GM18520 (cell line): Measurements from ENCODE around the gene CEP68.

ENCODE experiments used
- ATAC-seq: cut with Tn5 transposase; IDR thresholded peaks from one replicate; pipeline ENCODE4 v1.9.1; 2021; ENCODE audit not compliant: unreplicated experiment

Gene CEP68

DNA sequence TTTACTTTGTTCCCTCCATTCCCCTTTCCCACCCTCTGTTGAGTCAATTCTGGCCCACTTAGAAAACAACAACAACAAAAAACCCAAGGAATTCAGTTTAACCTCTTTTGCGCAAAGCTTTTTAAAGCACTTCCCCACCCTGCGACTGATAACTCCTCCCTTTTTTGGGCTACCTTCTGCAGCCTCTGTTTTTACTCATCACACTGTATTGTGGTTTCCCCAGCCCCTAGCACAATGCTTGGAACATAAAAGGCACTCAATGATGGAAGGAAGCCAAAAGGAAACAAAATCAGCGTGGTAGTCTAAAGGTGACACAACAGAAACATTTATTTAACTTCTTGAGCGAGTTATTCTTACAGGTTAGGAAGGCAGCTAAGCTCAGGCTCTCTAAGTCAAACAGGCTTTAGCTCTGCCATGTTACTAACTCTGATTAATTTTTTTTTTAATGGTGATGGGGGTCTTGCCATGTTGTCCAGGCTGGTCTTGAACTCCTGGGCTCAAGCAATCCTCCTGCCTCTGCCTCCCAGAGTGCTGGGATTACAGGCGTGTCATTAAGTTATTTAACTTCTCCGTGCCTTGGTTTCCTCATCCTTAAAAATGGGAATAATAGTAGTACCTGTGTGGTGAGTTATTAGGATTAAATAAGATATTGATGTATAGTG is 1.3 kb downstream of the CEP68 start:
- no peak for ATAC-seq

DNA sequence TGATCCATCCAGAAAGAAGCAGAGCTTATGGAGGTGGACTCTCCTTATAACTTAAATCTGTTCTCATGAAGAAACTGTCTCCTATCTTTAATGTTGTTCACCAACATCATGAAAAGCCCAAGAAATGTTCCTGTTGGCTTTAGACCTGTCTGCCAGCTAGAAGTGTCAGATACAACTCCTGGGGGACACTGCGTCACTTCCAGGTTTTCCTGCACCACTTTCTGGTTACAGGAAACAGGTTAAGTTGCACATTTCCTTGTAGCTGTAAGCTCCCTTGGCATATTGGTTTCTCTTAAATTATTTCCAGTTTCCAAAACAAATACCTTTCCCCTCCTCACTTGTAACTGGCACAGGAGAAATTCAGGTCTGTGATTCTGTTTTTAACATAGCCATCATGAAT is 2.9 kb downstream of the CEP68 start:
- ATAC-seq, result no peak

DNA sequence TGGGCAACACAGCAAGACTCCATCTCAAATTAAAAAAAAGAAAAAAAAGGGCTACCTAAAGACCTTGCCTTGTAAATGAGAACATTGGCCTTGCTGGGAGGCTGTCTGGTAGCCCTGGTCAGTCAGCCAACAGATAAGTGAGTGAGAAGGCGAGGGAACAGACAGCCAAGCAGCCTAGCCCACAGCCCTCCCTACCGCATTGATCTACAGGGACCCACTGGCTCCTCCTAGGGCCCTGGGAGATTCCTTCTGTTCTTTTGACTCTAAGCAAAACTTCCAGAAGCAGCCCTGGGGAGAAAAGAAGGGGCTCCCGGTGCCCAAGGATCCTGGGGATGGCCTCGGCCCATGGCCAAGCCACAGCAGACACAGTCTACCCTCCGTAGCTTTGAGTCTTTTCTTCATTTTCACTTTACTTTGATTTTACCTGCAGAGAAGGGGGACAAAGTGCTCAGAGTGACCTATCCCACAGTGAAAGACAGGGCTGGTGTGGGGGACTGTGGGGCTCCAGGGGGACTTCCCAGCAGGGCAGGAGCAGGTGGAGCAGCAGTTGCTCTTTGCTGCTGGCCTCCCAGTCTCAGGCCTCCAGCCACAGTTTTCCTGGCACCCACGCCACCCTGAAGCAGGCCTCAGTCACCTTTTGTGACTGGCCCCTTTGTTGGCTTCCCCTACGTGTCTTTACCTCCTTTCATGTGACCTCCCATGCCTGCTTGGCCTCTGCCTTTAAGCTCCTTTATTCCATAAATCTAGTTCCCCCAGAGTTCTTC is 5.1 kb downstream of the CEP68 start:
- ATAC-seq, result no peak

DNA sequence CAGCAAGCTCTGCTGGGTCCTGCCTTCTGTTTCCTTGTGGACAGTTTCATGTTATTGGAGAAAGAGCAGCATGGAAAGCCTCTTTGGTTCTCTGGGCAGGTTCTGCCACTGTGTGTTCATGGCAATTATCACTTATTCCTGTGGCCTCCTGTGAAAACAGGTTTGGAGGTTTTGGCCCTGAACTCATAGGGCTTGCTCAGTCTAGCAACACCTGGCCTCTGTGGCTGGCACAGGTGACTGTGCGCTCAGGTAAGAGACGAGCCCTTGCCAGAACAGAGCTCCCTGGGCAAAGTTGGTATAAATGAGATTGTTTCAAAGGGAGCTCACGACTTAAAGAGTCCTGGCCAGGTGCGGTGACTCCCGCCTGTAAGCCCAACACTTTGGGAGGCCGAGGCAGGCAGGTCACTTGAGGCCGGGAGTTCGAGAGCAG is 5.7 kb downstream of the CEP68 start:
- no peak for ATAC-seq

DNA sequence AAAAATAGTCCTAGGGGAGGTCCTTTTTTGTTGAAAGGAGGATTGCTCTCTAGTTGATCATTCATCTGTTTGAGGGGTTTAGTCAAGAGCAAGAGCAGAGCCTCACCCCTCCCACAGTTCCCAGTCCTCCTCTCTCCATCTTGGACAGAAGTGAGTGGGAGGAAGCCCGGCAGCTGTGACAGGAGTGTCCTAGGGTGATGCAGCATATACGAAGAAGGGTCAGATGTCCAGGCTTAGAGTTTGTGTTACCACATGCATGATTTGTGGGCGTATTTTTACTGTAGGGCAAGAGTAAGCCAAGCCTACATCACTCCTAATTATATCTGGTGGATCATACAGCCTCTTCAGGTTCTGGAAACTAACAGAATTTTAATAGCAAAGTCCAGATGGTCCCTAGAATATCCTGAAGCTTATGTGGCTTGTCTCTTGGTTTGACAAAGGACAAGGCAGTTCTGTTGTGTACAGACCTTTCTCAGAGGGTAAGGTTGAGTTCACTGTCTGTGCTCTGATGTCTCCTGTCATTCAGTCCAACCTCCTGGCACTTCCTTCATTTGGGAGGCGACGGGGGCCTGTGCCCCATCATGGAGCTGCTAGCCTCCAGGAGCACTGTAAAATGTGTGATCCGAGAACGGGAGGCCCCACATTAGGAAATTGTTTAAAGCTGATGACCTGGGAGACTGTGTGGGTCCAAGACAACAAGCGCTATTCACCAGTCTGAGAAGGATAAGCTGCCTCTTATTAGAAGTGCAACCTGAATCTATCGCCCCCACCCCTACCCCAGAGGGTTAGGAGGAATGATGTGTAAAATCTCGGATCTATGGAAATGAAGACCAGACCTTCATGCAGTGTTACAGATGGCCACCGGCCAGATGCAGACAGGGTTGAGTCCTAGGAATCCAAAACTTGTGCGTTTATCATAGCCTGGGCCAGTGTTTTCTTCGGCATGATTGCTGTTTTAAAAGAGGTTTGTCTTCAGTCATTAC is 6.9 kb downstream of the CEP68 start:
- no peak for ATAC-seq

DNA sequence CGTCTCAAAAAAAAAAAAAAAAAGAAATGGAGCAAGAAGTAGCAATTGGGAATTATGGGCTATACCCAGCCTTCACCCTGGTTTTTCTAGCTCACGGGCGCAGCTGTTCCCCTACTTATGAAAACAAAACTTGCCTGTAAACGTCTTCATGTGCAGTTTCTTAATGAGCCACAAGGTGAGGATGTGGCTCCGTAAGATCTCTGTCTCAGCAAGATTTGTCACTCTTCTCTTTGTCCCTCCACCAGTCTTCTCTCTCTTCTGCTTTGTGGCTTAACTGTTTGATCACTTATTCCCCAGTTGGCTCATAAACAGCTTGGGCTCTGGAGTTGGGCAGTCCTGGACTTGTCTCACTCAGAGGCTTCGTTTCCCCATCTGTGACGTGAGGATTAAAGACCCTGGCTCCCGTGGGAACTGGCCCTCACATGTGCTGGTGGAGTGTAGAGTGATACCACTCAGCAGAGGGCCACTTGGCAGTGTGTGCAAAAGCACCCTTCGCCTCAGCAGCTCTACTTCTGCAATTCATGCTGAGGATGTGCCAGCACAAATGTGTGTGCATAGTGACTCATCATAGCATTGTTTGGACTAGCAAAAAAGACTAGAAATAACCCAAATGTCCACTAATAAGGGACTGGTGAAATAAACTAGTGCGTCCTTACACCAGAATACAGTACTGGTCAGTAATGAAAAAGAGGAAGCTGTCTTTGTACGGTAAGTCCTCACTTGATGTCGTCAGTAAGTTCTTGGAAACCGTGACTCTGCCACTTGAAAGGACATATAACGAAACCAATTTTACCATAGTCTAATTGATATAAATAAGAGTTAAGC is 8.7 kb downstream of the CEP68 start:
- ATAC-seq, result peak; percentile 70

DNA sequence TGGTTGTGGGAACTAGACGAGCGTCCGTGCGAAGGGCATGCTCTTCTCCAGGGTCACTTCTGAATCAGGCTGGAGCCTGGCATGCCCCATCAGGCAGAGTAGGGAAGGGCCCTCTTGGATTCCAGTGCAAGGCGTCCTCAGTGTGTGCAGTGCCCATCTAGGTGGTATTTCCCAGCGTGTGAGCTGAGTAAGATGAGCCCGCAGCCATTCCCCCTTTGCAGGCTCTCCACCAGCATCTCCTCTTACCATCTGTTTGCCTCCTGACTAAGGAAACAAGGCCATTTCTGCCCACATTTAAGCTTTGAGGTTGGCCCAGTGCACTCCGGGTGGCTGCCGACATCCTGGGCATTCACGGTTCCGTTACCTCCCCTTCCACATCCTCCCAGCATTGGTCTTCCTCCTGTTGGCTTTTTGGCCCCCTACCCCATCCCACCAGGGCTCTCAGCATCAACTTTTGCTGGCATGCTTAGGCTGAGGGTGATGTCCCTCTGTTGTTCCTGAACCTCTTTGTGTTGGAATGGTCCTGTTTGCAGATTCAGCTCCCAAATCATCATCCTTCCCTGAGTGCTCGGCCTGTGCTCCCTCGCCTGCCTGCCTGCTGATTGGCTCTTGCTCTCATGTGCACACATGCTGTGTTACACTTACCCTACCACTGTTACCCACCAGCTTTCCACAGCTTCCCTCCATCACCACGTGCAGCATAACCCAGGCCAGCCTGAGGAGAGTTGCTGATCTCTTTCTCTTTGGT is 11.8 kb downstream of the CEP68 start:
- ATAC-seq, result no peak

DNA sequence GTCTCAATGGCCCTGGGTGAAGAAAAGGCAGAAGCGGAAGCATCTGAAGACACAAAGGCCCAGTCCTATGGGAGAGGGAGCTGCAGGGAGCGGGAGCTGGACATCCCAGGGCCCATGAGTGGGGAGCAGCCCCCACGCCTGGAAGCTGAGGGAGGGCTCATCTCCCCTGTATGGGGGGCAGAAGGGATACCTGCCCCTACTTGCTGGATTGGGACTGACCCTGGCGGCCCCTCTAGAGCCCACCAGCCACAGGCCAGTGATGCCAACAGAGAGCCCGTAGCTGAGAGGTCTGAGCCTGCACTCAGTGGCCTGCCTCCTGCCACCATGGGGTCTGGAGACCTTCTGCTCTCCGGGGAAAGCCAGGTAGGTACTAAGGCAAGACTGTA is 13.2 kb downstream of the CEP68 start:
- no peak for ATAC-seq

DNA sequence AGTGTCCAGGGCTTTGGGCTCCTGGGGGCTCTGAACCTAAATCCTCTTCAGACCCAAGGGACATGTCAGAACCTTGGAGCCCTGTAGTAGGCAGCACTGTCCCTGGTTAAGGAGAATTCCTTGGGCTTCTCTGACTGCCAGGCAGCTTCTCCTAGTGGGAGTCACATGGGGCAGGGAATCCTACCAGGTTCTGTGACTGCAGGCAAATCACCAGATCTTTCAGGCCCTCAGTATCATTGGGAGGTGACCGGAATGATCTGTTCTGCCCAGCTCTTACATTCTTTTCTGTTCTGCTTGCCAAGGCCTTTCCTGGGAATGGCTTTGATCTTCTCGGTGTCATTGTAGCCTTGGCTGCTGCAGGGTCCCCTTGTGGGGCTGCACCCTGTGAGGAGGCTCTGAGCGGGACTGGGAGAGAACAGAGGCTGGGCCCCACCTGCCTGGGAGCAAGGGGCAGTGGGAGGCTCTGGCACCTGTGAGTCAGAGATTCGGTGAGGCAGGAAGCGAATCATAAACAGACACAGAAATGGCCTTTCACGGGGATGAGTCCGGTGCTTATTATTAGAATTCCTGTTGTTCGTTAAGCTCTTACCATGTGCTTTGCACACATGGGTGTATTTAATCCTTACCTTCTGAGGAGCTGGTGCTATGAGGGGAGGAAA is 14.1 kb downstream of the CEP68 start:
- ATAC-seq, result no peak

DNA sequence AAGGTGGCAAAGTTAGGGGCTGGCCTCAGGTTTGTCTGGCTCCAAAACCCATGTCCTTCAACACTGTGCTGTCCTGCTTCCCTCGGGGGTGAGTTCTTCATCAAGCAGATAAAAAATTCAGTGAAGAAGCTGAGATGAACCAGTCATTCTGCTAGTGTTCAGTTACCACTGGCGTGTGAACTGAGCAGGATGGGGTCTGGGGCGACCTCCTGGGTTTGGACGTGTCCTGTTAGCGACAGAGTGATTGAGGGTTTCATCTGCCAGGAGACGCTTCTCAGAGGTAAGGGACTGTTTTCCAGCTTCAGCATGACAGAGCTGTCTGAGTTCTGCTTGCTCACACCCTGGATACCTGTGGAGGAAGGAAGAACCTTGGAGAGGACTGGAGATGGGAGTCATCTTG is 14.6 kb downstream of the CEP68 start:
- ATAC-seq, result no peak

DNA sequence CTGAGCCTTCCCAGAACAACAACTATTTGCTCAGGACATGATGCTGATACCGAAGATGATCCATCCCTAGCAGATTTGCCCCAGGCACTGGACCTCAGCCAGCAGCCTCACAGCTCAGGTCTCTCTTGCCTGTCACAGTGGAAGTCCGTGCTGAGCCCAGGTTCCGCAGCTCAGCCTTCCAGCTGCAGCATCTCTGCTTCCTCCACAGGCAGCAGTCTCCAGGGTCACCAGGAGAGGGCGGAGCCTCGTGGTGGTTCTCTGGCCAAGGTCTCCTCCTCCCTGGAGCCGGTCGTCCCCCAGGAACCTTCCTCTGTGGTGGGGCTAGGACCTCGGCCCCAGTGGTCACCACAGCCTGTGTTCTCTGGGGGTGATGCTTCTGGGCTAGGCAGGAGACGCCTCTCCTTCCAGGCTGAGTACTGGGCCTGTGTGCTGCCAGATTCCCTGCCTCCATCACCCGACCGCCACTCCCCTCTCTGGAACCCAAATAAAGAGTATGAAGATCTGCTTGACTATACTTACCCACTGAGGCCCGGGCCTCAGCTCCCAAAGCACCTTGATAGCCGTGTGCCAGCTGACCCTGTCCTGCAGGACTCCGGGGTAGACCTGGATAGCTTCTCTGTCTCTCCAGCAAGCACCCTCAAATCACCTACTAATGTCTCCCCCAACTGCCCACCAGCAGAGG is 15.4 kb downstream of the CEP68 start:
- no peak for ATAC-seq

DNA sequence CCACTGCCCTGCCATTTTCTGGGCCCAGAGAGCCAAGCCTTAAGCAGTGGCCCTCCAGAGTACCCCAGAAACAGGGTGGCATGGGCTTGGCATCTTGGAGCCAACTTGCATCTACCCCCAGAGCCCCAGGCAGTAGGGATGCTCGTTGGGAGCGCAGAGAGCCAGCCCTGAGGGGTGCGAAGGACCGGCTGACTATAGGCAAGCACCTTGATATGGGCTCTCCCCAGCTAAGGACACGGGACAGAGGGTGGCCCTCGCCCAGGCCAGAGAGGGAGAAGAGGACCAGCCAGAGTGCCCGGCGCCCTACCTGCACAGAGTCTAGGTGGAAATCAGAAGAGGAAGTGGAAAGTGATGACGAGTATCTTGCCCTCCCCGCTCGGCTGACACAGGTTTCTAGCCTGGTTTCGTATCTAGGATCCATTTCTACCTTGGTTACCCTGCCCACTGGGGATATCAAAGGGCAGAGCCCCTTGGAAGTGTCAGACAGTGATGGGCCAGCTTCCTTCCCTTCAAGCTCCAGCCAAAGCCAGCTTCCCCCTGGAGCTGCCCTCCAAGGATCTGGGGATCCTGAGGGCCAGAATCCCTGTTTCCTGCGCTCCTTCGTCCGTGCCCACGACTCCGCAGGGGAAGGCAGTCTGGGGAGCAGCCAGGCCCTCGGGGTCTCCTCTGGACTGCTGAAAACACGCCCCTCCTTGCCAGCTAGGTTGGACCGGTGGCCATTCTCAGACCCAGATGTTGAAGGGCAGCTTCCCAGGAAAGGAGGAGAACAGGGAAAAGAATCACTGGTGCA is 16.2 kb downstream of the CEP68 start:
- ATAC-seq, result peak; percentile 36

DNA sequence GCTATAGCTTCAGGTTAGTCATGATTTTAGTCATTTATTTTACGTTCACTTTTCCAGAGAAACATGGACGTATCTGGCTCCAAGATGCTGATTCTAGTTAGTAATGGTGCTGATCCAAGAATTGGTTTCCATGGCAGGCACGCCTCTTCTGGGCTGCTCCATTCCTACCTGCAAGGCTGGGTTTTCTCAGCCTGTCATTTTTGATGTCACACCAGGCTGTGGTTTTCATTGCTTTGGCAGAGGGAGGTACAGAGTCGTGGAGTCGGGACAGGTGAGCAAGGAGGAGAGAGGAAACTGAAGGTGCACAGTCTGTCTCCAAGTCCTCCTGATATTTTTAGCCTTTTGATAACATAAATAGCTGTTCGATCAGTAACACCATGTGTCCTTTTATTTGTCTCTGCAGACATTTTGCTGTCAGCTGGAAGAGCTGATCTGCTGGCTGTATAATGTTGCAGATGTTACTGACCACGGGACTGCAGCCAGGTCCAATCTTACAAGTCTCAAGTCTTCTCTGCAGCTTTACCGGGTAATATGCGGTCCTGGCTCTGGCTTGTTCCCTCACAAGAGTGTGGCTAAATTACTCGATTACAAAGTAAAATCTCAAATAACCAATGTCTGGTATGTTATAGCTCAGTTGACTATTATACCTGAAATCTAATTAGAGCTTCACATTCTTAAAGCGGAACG is 17.8 kb downstream of the CEP68 start:
- no peak for ATAC-seq

DNA sequence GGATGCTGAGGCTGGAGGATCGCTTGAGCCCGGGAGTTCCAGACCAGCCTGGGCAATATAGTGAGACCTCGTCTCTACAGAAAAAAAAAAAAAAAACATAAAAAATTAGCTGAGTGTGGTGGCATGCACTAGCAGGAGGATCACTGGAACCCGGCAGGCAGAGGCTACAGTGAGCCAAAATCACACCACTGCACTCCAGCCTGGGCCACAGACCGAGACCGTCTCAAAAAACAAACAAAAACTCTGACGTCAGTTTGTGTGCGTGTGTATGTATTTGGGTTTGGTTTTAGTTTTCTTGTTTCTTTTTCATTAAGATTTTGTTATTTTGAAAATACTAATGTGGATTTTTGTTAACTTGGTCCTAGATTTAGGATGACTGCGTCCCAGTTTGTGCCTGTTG is 19.0 kb downstream of the CEP68 start:
- no peak for ATAC-seq

DNA sequence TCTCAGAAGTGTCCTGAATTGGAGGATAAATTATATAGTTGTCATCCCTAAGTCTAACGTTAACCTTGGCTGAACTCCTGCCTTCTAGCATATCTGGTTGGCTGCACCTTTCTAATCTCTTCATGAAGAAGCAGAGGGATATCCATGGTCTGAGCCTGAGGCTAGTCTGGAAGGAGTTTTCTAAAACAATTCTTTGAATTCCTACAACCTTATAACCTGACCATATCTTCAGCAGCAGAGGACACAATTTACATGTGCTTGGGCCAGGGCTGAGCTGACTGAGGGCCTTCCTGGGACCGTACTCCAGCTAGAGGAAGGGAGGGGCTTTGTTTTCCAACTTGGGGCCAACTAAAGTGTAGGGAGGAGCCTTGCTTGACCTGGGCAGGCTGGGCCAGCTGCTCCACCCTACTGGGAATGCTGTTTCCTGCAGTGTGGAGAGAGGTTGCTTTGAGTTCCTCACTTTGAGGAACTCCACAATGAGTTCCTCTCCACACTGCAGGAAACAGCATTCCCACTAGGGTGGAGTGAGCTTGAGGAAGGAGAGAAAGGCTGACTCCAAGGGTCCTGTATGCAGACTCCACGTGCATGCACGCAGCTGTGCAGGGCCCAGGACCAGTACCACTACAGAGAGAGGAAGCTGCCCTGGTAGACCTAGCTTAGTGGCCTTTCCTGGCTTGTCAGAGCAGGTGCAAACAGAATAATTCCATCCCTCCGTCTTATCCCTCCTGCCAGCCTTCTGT is 19.6 kb downstream of the CEP68 start:
- ATAC-seq, result no peak

DNA sequence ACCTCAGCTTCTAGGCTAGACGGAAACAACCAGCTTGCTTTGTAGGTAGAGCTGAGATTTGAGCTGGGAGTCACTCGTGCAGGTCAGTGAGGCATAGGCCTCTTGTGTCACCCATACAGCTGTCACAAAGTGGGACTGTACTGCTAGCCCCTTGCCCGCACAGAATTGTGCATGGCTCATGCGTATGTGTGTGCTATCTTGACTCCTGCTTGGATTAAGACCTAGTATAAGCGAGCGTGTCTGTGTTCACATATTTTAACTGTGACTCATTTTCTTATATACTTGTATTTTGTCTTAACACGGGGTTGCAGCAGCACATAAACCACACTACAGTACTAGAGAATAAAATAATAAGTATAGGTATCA is 20.1 kb downstream of the CEP68 start:
- no peak for ATAC-seq

DNA sequence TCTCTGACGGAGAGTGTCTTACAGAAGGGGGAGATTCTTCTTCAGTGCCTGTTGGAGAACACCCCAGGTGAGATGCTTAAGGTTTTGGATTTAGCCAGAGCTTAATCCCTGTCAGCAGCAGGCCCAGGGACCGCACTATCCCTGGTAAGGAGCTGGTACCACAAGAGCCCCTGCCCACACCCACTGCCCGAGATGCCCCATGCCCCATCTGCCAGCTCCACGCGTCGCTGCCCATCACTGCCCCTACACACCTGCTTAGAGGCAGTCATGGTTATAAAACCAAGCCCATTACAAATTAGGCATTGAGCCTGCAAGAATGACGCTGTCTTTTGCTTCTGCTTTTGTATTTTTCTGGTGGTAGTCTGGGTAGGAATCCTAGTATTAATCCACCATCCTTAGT is 21.7 kb downstream of the CEP68 start:
- ATAC-seq, result no peak
